GM21723 (cell line): ENCODE measurements around the gene TECTB.

Source experiments
- ATAC-seq: cut with Tn5 transposase; IDR thresholded peaks from one replicate; pipeline ENCODE4 v1.9.1; 2021; ENCODE audit warnings: mild to moderate bottlenecking, moderate library complexity; ENCODE audit not compliant: unreplicated experiment

Gene TECTB

DNA sequence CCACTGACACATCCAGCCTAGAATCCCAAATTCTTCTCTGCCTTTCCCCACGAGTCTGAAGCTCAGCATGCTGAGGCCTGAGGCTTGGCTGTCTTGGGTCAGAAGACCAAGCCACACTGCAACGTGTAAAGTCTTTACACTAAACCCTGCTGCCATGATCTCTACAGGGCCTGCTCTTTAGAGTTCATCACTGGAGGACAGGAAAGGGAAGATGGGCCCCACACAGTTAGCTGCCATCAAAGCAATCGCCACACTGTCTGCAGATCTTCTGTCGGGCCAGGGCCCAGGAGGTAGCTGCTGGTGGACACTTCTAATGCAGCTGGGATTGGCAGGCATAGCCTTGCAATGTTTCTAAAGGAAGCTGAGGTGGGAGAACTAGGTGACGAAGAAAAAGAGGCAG, 8.4 kb upstream of the TECTB start:
- ATAC-seq = no peak

DNA sequence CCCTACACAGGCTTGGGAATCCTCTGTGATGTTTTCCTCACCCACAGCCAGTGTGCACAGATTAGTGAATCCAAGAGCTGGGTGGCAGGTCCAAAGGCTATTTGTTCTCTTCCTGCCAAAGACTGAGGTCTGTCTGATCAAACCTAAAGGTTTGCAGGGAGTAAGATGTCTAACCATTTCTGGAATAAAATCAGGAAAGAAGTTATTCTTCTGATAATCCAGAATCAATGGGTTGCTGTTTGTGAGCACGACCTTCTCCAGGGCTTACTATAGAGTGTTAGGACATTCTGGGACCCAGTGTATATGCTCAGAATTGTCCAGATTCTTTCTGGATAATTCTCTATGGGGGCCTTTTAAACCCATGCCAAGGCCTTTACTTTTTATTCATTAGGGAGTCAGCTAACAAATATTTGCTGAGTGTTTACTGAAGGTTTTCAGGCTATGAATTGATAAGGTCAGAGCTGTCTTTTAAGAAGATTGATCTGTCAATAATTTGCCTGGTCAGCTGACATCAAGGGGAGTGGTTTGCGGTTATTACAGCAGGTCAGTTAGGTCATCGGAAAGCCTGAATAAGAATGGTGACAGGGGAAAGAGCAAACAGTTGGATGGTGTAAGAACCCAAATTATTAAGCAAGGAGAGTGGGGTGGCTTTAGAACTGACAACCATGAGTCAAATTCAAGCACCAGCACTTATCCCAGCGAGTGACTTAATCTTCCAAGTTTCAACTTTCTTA, 7.5 kb upstream of the TECTB start:
- ATAC-seq = no peak

DNA sequence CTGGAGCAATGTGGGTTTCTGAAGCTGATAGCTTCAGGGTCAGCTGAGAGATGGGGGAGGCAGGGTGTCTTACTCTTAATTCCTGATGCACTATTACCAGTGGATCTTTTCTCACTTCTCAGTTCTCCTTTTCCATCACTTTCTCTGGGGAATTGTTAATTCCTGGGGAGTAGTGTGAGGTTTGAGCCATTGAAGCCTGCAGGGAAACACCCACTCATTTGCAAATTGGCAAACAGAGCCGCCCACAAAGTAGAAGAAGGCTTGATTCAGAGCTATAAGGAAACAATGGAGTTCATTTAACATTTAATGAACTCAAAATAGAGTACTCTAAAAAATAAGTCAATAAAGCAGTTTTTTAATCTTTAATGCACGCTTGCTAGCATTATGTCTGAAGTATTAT, 4.3 kb upstream of the TECTB start:
- ATAC-seq = no peak

DNA sequence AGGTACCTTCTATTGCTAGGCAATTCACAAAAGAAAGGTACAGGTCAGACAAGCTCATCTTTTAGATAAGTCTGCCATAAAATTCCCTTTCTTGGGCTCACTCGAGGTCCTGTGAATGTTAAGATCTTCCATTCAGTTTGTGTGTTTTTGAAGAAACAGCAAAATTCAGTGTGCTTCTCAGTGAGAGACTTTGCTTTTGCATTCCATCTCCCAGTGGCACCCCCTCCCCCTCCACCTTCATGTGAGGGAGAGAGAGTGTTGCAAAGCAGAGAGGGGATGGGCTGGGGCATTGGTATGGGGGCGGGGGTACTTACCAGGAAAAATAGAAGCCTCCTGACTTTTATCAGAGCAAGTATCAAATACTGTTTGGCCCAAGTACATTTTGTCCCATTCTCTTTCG, 3.8 kb upstream of the TECTB start:
- no peak for ATAC-seq

DNA sequence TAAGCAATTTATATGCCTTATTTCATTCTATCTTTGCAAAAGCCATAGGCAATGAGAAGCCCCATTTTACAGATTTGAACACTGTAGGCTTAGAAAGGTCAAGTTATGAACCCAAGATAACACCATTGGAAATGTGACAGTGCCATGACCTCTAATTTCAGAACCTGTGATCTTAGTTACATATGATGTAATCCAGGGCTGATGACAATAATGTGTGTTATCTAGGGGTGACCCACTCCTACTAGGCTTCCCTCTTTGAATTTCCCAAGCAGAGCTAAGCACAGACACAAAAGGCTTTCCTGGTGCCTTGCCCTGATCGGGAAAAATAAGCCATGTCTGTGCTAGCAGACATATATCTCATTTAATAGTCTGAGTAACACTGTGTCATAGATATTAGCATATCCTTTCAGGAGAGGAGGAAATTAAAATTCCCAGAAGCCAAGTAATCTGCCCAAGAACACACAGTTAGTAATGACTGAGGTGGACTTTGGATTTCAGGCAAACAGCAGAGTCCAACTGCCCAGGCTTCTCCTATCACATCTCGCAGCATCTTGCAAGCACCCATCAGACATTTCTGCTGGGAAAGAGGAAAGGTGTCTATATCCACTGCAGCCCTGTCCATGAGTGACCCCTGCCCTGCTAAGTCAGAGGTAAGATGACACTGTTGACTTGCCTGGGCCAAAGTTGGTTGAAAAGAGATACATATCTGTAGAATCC, 2.8 kb upstream of the TECTB start:
- ATAC-seq = no peak

DNA sequence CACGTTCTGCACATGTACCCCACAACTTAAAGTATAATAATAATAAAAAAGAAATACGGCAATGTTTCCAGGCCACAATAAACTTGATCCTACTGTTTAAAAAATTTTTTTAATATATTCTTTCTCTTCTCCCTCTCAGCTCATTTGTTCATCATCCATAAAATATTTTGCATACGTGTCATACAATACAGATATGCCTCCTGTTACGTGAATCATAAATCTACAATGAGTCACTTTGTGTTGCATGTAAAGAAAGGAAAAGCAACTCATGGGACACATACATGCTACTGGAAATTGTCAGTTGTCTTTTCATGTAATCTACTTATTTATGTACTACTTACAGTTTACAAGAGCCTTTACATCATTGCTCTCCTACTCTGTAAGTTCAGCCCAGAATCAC, 1.1 kb upstream of the TECTB start:
- ATAC-seq = no peak

DNA sequence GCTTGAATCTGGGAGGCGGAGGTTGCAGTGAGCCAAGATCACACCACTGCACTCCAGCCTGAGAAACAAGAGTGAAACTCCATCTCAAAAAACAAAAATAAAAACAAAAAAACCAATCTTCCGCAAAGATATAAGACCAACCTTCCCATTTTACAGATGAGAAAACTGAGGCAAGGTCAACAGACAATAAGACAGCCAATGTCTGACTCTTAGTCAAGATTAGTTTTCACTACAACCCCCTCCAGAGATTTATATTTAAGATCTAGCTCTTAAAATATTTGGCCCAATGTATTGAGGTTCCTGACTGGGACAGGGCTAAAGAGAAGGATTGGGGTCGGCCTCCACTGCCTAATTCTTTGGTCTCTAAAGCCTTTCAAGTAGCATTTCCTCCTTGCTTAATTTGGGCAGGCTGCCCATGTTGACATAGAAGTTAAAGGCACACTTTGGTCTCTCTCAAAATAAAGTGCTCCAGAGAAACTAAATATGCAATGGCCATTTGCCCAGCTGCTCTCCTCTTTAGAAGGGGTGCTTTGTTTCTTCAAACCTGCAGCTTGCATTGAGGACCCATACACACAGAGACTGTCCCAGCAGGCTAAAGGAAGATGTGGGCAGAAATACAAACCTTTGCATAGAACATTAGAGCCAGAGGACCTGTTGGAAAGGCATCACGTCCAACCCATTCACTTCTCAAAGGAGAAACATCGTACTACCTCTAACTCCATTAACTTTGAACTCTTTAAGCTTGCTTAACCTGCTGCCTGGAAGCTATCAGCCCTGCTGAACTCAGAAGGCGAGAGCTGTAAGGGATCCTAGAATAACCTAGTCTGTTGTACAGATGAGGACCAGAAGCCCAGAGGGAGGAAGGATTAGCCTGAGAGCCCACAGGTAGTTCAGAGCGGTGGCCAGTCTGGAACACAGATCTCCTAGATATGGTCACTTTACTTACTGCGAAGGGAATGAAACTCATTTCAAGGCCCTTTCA, 3.9 kb downstream of the TECTB start:
- ATAC-seq = no peak

DNA sequence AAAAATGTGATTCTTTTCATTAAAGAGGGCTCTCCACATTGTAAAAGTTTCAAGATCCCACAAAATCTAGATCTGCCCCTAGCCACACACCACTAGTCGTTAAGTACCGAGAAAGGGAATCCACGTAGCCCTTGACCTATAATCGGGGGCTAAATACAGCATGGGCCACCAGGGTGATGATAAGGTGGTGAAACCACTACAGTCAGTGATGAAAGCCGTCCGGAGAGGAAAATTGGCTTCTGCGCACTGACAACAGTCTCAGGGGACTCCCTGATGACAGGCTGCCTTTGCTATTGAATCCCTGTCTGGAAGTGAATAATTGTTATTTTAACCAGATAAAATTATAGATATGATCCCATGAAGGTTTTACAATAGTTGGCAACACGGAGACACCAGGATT, 4.6 kb downstream of the TECTB start:
- no peak for ATAC-seq

DNA sequence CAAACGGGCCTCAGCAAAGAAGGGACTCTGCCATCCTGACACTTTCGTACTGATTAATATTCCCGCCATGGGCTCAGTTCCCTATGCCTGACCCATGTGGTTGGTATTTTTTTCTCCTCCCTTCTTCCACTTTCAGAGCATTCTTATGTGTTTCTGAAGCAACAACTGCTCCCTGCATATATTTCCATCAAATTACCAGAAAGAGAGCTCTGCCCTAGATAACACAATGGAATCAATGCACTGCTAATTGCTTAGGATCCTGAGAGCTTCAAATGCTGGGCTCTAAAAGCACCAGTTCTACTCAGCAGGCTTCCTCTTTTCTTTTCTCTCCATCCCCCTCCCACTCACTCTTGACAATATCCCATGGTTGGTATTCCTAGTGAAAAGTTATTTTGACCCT, 5.3 kb downstream of the TECTB start:
- no peak for ATAC-seq

DNA sequence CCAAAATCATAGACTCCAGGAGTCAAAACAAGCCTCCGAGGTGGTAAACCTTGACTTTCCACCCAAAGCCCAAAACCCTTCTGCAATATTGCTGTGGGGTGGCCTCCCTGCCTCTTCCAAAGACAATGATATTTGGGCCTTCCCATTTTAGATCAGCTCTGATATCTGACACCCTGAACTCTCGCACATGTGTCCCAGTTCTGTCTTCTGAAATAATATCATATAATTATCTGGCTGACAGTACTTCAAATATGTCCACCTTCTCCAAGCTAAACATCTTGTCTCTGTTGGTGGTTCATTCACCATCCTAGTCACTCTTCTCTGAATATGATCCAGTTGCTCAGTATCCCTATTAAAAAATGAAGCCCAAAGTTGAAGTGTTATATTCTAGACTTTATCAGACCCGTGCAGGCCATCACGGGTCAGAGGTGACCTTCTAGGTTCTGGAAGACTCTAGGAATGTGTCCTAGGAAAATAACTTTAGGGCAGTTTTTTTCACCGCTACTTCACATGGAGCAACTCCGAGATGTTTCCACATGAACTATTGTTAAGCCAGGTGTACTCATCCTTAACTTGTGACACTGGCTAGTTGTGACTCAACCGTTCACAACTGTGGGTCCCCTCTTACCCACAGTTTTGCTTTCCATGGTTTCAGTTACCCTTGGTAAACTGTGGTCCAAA, 6.3 kb downstream of the TECTB start:
- ATAC-seq = no peak

DNA sequence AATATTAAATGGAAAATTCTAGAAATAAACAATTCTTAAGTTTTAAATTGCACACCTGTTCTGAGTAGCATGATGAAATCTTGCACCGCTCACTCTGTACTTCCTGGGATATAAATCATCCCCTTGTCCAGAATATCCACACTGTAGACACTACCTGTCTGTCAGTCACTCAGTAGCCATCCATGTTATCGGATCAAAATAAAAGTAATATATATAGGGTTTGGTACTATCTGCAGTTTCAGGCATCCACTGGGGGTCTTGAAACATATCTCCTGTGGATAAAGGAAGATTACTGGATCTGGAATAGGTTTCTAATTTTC, 6.8 kb downstream of the TECTB start:
- no peak for ATAC-seq

DNA sequence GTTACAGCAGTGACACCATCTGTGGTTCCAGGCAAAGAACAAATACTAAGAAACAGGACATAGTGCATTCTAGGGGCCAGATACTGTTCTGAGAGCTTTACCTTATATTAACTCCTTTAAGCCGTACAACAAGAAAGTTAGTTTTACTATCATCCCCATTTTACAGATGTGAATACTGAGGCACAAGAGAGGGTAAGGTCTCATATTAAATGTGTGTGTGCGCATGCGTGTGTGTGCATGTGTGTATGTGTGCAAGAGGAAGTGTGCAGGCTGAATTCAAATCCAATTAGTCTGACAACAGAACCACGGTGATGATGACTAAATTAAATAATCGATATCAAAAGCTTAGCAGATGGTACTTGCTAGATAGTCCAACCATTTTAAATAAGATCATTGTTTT, 11.0 kb downstream of the TECTB start:
- no peak for ATAC-seq

DNA sequence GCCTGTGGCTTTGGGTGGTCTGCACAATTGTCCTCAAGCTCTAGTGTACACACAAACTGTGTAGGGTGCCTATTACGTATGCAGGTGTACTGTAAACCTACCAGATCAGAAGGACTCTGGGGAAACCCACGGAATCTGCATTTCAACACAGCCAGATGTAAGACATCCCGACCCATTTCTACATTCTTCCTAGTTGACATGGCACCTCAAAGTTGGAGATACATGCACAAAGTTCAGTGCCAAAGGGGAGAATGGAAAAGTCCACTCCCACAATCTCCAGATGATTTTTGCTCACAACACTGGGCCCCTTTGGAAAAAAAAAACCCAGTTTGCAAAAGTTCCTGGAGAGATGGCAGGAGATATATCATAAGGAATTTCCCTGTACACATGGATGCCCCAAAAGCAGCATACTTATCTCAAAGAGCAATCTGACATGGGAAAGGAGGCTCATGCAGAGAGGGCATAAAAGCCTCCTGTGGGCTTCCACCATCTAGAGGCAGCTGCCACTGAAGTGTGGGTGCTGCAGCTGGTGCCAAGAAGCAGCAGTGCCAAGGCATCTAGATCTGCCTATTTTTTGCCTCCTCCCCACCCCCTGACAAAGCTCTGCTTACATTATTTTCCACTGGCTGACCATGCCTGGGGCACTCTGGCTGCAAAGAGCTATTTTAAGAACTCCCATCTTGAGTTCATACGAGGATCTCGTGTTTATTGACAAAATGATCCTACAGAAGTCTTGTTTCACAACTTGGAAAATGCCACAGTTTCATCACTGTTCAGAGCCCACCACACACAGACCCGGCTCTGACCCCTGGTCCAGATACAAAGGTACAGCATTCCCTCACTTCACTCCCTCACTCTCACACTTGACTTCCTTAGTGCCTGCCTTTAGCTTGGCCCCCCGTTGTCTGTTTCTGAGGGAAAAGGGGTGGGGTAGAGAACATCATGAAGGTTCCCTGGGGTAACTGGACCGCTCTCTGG, 12.9 kb downstream of the TECTB start:
- ATAC-seq = no peak

DNA sequence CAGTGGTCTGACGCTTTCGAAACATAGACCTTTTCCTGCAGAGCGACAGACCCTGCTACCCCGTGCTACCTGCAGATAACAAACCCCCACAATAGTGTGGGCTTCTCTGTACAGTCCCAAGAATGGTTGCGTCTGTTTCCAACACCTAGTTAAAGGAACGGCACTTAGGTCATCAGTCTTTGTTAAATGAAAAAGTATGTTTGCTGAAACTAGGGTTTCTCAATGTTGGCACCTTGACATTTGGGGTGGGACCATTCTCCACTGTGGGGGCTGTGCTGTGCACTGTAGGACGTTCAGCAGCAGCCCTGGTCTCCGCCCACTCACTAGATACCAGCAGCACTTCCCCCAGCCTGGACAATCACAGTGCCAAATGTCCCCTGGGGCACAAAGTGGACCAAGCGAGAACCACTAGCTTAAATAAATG, 13.7 kb downstream of the TECTB start:
- ATAC-seq = no peak

DNA sequence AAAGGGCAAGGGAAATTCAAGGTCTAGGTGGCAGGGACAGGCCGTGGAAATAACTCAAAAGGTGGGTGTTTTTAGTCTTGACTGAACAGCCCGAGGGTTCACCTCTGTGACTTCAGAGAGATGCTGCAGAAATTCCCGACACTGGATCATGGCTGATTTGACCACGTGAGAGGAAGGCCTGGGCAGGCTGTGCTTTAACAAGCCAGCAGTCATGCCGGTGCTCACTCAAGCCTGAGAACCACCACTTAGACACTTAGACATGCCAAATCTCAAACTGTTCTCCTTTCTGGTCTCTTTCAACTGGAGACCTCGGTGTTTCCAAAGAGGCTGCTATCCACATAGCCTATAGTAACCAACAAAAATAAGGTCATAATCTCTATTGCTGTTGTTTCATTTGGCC, 15.4 kb downstream of the TECTB start:
- ATAC-seq = no peak

DNA sequence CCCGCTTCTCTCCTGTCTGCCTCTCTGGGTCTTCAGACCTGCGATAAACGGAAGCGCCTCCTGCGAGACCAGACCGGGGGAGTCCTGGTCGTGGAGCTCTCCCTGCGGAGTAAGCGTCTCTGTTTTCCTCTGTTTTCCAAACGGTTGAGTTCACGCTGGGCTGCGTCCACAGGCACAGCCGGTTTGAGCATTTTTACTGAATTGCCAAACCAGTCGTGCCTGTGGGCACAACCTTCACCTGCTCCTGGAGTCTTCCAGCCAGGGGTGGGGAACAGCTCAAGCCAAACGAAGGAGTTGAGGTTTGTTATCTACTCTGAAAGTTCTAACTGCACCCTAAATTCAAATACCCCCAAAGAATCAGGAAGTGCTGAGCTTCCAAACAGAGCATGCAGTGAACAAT, 16.3 kb downstream of the TECTB start:
- ATAC-seq = no peak

DNA sequence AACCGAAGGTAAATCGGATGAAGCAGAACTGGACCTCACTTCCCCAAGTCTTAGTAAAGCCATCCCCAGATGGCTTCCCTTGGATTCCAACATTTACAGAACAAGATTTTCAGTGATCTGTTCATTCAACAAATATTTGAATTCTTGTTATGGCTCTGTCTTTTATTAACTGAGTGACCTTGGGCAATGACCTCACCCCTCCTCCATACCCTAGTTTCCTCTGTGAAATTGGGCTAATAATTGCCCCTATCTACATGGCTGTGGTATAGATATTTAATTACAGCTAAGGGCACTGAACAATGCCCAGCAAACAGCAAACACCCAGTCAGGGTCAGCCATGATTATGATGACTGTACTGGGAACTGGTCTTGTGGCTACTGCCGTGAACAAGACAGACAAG, 19.1 kb downstream of the TECTB start:
- no peak for ATAC-seq

DNA sequence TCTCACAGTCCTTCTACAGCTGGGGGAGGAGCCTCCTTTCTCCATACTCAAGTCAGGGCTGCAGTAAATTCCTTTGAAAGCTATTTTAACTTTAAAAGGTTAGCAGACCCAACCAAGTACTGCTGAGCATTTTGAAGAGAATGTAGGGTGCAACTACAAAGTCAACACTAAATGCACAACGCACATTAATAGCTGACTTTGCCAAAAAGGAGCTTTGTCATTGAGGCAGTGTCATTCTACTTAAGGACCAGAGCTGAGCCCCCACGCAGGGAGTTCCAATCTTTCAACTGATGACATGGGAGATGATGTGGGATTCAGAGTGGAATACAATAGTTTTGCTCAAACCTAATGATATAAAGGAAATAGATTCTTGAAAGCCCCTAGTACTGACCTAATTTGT, 20.3 kb downstream of the TECTB start:
- ATAC-seq = no peak

DNA sequence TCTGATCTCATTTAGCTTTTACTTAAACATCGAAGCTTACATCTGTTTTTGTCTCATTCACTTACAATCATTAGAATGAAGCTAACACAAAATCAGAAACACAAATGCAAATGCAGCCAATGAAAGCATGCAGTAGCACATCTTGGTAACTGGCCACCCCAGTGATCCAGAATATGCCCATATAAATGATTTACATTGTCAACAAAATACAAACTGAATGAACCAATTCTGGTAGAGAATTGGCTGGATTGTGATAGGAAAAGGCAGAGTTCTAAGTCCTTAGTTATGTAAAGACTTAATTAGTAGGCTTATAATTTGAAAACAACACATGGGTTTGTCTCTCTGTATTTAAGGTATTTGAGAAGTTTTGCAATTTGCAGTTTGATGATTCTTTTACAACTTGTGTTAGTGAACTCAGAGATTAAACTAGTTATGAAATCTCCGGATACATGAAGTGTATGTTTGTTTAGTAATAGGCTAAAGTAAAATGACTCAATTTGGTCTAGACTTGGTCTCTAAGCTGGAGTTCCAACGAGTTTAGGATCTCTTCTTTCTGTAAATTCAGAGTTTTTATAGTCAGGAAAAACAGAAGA, 21.2 kb downstream of the TECTB start:
- no peak for ATAC-seq
